GM10266 (cell line): ENCODE measurements around the gene COL6A1.
"Not testable (repeated sequence)": the region's sequence is repeated elsewhere in the genome, so short reads cannot be mapped to it uniquely, and the experiment has no call there.

Source experiments
- DNase-seq: peaks from one replicate; pipeline ENCODE4 v3.0.0; 2012; ENCODE audit errors: extremely low spot score
- CTCF ChIP-seq: IDR thresholded peaks from 2 replicates; pipeline ENCODE4 v1.5.1; 2012; ENCODE audit warnings: mild to moderate bottlenecking, low read depth; ENCODE audit not compliant: control insufficient read depth, insufficient read depth; ENCODE audit errors: missing control alignments

Gene COL6A1

DNA sequence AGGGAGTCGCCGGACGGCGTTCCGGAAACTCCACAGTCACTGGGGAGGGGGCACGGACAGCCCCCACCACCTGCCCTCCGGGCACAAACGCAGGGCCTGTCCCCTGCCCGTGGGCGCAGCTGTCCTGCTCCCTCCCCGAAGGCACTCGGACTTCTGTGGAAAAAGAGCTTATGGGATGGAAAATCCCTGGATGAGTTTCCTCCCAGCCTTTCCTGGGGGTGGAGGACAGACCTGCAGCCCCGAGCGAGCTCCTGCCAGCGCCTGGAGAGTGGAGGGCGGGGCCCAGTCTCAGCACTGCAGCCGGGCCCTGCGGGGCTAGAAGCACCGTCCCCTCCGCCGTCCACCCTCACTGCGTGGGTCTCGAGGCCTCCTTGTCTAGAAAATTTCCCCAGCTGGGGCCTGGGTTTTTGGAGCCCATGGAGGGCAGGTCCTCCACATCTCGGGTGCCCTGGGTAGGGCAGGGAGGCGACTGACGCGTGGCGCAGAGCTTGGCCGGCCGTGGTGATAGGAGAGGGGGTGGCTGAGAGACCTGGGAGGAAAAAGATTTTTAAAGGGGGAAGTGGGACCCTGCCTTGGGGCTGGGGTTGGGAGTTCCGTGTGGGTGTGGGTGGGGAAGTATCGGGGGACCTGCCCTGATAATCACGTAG is 6.4 kb upstream of the COL6A1 start:
- peak; percentile 36 for DNase-seq
- TF ChIP-seq CTCF: no peak

DNA sequence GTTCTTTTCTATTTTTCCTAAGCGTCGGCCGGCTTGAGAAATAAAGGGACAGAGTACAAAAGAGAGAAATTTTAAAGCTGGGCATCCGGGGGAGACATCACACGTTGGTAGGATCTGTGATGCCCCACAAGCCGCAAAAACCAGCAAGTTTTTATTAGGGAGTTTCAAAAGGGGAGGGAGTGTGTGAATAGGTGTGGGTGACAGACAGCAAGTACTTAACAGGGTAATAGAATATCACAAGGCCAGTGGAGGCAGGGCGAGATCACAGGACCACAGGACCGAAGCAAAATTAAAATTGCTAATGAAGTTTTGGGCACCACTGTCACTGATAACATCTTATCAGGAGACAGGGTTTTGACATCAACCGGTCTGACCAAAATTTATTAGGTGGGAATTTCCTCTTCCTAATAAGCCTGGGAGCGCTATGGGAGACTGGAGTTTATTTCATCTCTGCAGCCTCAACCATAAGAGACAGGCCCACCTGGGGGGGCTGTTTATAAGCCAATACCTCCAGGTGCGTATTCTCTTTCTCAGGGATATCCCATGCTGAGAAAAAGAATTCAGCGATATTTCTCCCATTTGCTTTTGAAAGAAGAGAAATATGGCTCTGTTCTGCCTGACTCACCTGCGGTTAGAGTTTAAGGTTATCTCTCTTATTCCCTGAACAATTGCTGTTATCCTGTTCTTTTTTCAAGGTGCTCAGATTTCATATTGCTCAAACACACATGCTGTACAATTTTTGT is 5.7 kb upstream of the COL6A1 start:
- DNase-seq: not testable (repeated sequence)

- DNase-seq: no peak
Observed at GRCh38 chr21:45976701-45977311, 4.8 kb upstream of the COL6A1 start.

DNA sequence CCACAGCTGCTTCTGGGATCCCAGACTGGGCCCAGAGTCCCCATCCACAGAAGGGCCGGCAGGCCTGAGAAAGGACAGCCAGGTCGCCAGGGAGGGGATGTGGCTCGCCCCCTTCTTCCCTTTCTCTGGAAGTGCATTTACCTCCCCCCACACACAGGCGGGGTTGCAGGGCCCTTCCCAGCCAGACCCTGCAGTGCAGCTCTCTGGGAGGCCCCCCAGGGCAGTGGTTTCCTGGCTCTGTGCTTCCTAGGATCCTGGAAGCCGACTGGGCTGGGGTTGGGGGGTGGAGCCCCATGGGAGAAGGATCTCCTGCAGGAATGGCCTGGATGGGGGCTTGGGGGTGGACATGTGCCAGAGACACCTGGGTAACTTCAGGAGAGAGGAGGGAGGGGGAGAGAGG is 4.2 kb upstream of the COL6A1 start:
- DNase-seq: no peak
- no peak for TF ChIP-seq CTCF

More at GRCh38 chr21:45976701-45977311, 4.8 kb upstream of the COL6A1 start:
- no peak for TF ChIP-seq CTCF

GRCh38 chr21:45979141-45979631 is 2.4 kb upstream of the COL6A1 start:
- DNase-seq: no peak
- no peak for TF ChIP-seq CTCF

GRCh38 chr21:45979651-45980050 is 1.9 kb upstream of the COL6A1 start:
- no peak for DNase-seq
- TF ChIP-seq CTCF: no peak

DNA sequence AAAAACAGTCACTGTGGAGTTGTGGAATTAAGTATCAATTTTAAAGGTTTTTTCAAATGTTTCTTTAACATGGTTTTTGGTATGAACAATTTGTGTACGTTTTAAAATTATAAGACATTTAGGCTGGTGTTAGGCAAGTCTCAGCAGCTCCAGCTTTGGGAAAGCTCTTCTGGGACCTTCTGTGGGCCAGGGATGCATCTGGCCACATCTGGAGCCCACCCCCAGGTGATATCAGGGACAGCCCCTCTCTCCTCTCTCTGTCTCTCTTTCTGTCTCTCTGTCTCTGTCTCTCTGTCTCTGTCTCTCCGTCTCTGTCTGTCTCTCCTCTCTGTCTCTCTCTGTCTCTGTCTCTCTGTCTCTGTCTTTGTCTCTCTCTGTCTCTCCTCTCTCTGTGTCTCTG is 1.3 kb upstream of the COL6A1 start:
- no peak for DNase-seq
- no peak for TF ChIP-seq CTCF
